Measurements from ENCODE around the gene DDTL. TPM values are rescaled to one million over a fixed set of nuclear protein-coding genes. Genes with fewer than 3 reads are reported as not detected.

Gene DDTL
- total RNA-seq, 1 donor from 2014 or later, result 1.2 TPM

DNA sequence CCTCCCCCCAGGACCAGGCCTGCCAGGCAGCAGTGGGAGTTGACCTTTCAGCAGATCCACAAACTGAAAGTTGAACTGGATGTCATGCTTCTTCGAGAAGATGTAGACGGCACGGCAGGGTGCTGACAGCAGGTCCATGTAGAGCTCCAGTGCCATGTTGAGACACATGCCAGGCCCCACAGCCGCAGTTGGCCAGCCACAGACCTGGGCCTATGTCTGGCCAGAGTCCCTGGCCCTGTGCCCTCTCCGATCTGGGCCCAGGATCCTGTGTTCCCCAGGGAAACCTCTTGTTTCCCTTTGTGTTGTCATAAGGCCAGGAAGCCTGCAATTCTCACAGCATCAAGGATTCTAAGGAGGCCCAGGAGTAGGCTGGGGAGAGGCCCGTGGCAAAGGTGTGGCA is 38.5 kb downstream of the DDTL start, which contains the start of gene GSTT4:
TSS of gene GSTT4 (minus strand) at position 253 of the 400 bp plus-strand sequence. CDS start at position 156, 97 bp downstream.
- DNase-seq (ENCODE audit: low spot score), result no peak

- DNase-seq (ENCODE audit: low spot score), result no peak
Observed at GRCh38 chr22:24006207-24006913, 39.7 kb downstream of the DDTL start.

DNA sequence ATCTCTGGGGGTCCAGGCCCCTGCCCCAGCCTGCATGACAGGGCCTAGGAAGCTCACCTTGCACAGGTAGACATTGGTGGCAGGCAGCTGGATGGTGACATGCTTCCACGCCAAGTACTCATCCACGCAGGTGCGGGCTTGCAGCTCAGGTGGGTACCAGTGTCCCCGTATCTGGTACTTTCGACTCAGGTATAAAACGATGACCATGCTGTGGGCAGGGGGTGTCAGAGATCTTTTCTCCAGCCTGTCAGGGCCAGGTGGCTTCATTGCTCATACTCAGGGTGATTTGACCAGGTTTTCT is 40.2 kb downstream of the DDTL start:
- DNase-seq (ENCODE audit: low spot score), result no peak

- DNase-seq (ENCODE audit: low spot score), result no peak
Observed at GRCh38 chr22:24007253-24008021, 40.7 kb downstream of the DDTL start.

DNA sequence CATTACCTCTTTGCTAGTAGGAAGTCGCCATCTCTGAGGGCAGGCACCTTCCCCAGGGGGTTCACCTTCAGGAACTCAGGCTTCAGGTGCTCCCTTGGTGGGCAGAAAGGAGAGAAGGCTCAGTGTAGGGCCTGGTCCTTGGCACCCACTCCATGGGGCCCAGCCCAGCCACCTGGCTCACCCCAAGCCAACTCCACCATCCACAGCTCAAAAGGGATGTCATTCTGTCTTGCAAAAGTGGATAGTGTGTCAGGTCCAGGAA is 41.3 kb downstream of the DDTL start:
- no peak for DNase-seq (ENCODE audit: low spot score)

GRCh38 chr22:24008381-24009226 is 41.9 kb downstream of the DDTL start:
- DNase-seq (ENCODE audit: low spot score), result no peak

DNA sequence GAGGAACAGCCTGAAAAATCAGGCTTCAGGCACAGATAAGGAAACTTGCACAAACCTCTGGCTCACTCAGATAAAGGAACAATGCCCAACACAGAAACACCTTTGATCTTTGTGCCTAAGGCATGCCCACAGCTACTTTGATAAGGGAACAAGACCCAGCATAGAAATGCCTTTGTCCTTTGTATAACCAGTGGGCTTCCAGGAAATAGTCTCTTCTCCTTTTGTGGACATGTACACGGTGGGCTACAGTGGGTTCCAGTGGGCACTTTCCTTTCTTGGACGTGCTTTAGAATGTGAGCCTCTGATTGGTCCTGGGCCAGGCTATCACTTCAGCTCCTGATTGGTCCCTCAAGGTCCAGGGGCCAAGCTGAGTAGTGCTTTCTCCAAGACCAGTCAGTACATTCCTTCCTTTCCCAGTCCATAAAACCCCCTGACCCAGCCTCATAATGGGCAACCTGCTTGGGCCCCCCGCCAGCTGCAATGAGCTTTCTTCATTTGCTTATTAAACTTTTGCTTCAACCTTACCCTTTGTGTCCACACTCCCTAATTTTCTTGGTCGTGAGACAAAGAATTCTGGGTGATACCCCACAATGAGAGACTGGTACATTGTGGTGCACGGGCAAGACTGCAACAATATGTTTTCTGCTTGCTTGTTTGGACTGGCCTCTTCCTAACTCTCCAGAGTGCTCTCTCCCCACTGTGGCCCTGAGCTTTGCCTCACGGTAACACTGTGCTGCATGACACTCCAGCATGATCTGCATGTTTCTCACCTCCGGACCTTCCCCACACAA is 42.7 kb downstream of the DDTL start:
- DNase-seq (ENCODE audit: low spot score), result no peak

GRCh38 chr22:24010018-24010391 is 43.3 kb downstream of the DDTL start:
- no peak for DNase-seq (ENCODE audit: low spot score)

DNA sequence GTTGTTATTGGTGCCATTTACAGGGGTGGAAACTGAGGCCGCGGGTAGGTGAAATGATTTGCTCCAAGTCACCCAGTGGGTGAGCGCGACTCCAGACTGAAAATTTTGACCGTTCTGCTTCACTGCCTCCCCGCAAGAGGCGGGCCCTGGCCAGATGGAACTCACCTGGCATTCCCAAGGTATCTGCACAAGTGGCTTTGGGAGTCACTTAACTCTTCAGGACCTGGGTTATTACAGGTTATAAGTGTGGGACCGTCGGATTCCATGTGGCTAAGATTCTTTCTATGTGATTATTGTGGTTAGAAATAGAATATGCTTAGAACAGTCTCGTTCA is 45.0 kb downstream of the DDTL start:
- no peak for DNase-seq (ENCODE audit: low spot score)

GRCh38 chr22:24016156-24016555 is 49.5 kb downstream of the DDTL start:
- DNase-seq (ENCODE audit: low spot score), result no peak

GRCh38 chr22:24021304-24021703 is 54.6 kb downstream of the DDTL start:
- no peak for DNase-seq (ENCODE audit: low spot score)

Other genes starting within 250 kb of the DDTL start
- gene ZNF70, start 215.8 kb upstream of the DDTL start, total RNA-seq, result 7.8 TPM
- not detected for gene VPREB3, start 212.5 kb upstream of the DDTL start, total RNA-seq
- gene C22orf15, start 203.9 kb upstream of the DDTL start, total RNA-seq, result not detected
- 357 TPM for gene CHCHD10, start 198.9 kb upstream of the DDTL start, total RNA-seq
- gene MMP11, start 194.0 kb upstream of the DDTL start, total RNA-seq, result 5.7 TPM
- 70.7 TPM for gene SMARCB1, start 179.9 kb upstream of the DDTL start, total RNA-seq
- gene DERL3, start 127.9 kb upstream of the DDTL start, total RNA-seq, result 1.4 TPM
- gene SLC2A11, start 109.0 kb upstream of the DDTL start, total RNA-seq, result 8.4 TPM
- 319 TPM for gene MIF, start 72.5 kb upstream of the DDTL start, total RNA-seq
- gene GSTT2B, start 5.7 kb upstream of the DDTL start, total RNA-seq, result 3.8 TPM
- gene DDT, start 7.6 kb downstream of the DDTL start, total RNA-seq, result 116 TPM
- gene GSTT2, start 13.2 kb downstream of the DDTL start, total RNA-seq, result not detected
- gene GSTT4, start 38.6 kb downstream of the DDTL start, total RNA-seq, result not detected
- 41.7 TPM for gene CABIN1, start 44.4 kb downstream of the DDTL start, total RNA-seq
- gene SUSD2, start 214.6 kb downstream of the DDTL start, total RNA-seq, result 5.9 TPM